Measurements from ENCODE around the gene GPATCH1. TPM values are rescaled to one million over a fixed set of nuclear protein-coding genes. Genes with fewer than 3 reads are reported as not detected.
A peak's percentile ranks its signal among the peaks of the same experiment; 100 is the strongest.

GPATCH1 gene
- total and polyA plus RNA-seq, 2 of the 8 experiments (the other 6 are each of a cell fraction or from before 2014, with no cell fraction given): 4.3 to 8.2 TPM

DNA sequence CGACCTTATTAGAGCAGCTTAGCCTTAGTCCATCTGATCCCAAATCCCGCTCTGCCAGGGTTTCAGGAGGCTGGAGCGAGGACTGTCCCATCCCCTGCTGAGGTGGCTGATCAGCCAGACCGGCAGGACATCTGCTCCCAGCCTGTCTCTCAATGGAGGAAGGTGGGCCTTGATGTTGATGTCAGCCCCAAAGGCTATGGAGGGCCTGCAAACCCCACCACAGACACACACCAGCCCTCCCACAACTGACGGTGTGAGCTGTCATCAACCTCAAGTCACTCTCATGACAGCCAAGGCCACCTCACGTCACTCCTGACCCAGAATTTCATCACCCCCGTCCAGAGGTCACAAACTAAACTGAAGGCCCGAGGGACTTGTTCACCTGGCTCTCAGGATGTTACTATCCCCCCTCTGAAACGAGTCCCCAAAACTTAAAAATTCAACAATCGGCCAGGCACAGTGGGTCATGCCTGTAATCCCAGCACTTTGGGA lies 41.8 kb upstream of the GPATCH1 start:
- H3K18ac ChIP-seq (ENCODE audit: extremely low read depth, low read length): no peak overlapping the region
- H3K56ac ChIP-seq (replicated peaks; ENCODE audit: insufficient read length, low read depth, low read length): no peak overlapping the region
- no peak overlapping the region for H2BK20ac ChIP-seq (ENCODE audit: low read length)
- H4K8ac ChIP-seq (ENCODE audit: extremely low read depth, insufficient read depth, low read length): no peak overlapping the region
- peaks cover 0 to 7% (median 2%) of the 10 kb centered on the region in 4 experiments; a peak in 1 of 8 replicates for H3K36me3 ChIP-seq (ENCODE audit: control insufficient read depth in 2 of 4, insufficient read depth in 4 of 4, low read length in 3 of 4)
- H3K4me2 ChIP-seq (ENCODE audit: insufficient read depth in 1 of 2, low read depth in 2 of 2, low read length in 2 of 2): no peak overlapping the region
- H2BK12ac ChIP-seq (ENCODE audit: low read depth, low read length): peak overlapping the region; percentile 71; the same call in 1 of the 2 replicates
- H4K91ac ChIP-seq (replicated peaks; ENCODE audit: insufficient read length, low read length): no peak overlapping the region
- FAIRE-seq (no peak), DNase-seq (ENCODE audit: low read depth in 1 of 2, low spot score in 2 of 2) (no peak)
- 88% methylated on average over 10 of the region's 10 CpGs; no CpG with 5 or more reads in 1 of the 2 experiments for WGBS, 2 experiments (ENCODE audit: extremely low coverage in 1 of 2, insufficient coverage in 1 of 2, insufficient read length in 1 of 2, insufficient replicate concordance in 2 of 2, low coverage in 1 of 2, low lambda C conversion rate in 2 of 2, missing lambda C conversion rate in 1 of 2)
- H3K4me1 ChIP-seq (replicated peaks in 1 of 4; ENCODE audit: control insufficient read depth in 3 of 4, insufficient read depth in 4 of 4, low read length in 3 of 4): peaks cover 0 to 6% (median 1%) of the 10 kb centered on the region in 4 experiments; a peak in 2 of 7 replicates
- H3K14ac ChIP-seq (ENCODE audit: insufficient read length): no peak overlapping the region
- H4K5ac ChIP-seq (ENCODE audit: insufficient read length, low read depth, low read length): no peak overlapping the region
- POLR2A ChIA-PET (ENCODE audit: partially characterized antibody): no interaction called here
- H4K20me1 ChIP-seq (replicated peaks in 1 of 2; ENCODE audit: control insufficient read depth in 1 of 2, insufficient read depth in 2 of 2, low read length in 2 of 2): peaks cover 0 to 2% of the 10 kb centered on the region in 2 experiments
- no peak overlapping the region for H2AK5ac ChIP-seq (ENCODE audit: low read depth, low read length)
- no peak overlapping the region for H2BK15ac ChIP-seq (ENCODE audit: low read length)
- H3K23me2 ChIP-seq (ENCODE audit: low read depth, low read length): 0 out of 2 replicates have a peak, but pooled peaks cover 1% of the 10 kb centered on the region
- peak overlapping the region in 1 of 4 experiments; percentile 18; a peak in 1 of 7 replicates for H3K9ac ChIP-seq (replicated peaks in 1 of 4; ENCODE audit: extremely low read depth in 1 of 4, low read depth in 3 of 4, low read length in 3 of 4)
- H3K27me3 ChIP-seq (replicated peaks in 1 of 4; ENCODE audit: control insufficient read depth in 3 of 4, extremely low read depth in 1 of 4, insufficient read depth in 3 of 4, low read length in 3 of 4): no peaks in the 10 kb centered on the region
- H3K4me3 ChIP-seq (ENCODE audit: extremely low read depth in 1 of 4, insufficient read depth in 2 of 4, low read depth in 3 of 4, low read length in 4 of 4): no peak overlapping the region
- H2AFZ ChIP-seq (ENCODE audit: low read length): no peak overlapping the region
- H2BK5ac ChIP-seq (ENCODE audit: low read depth, low read length): no peak overlapping the region
- no peak overlapping the region for H3K23ac ChIP-seq (ENCODE audit: insufficient read length)
- H2BK120ac ChIP-seq (replicated peaks; ENCODE audit: low read depth, low read length): no peak overlapping the region
- peaks cover 3% of the 10 kb centered on the region for H3K79me1 ChIP-seq (ENCODE audit: low read depth, low read length)
- H3K9me3 ChIP-seq (ENCODE audit: insufficient read depth in 2 of 2, low read depth in 1 of 2, low read length in 1 of 2): peaks cover 0 to 9% of the 10 kb centered on the region in 2 experiments; a peak in 2 of 4 replicates
- H3K79me2 ChIP-seq (ENCODE audit: control insufficient read depth in 1 of 2, insufficient read depth in 2 of 2, low read length in 2 of 2): peaks cover 0 to 54% of the 10 kb centered on the region in 2 experiments; a peak in 3 of 4 replicates
- CTCF ChIA-PET (ENCODE audit: partially characterized antibody): interaction anchor here (0.6 to 1.7 kb wide), 6 partner anchors 12 to 145 kb away, joined by 3 to 6 read pairs (median 4); partner anchors contain the start of gene RHPN2
- H3K27ac ChIP-seq (ENCODE audit: low read depth, low read length): no peak overlapping the region
- no peak overlapping the region for H3K4ac ChIP-seq (replicated peaks; ENCODE audit: insufficient read length, low read depth, low read length)
- no peak for TF ChIP-seq CHD2 (IDR thresholded peaks at IDR 0.05; ENCODE audit: low read length)
- TF ChIP-seq BCL11A (IDR thresholded peaks at IDR 0.05; ENCODE audit: low read depth in 2 of 2, low read length in 2 of 2): no peak
- no peak for TF ChIP-seq SIN3A (conservative IDR thresholded peaks at IDR 0.05 in 1 of 2, IDR thresholded peaks at IDR 0.05 in 1 of 2; ENCODE audit: low read depth in 1 of 2, low read length in 2 of 2)
- TF ChIP-seq NRF1 (IDR thresholded peaks at IDR 0.05; ENCODE audit: low read depth, low read length): no peak
- no peak for TF ChIP-seq POLR2A (IDR thresholded peaks at IDR 0.05; ENCODE audit: control extremely low read depth in 1 of 2, low read depth in 2 of 2, low read length in 2 of 2)
- TF ChIP-seq HDAC6 (IDR thresholded peaks at IDR 0.05; ENCODE audit: low read depth, low read length): no peak
- TF ChIP-seq BRCA1 (IDR thresholded peaks at IDR 0.05; ENCODE audit: low read depth, low read length): no peak
- TF ChIP-seq RBBP5 (IDR thresholded peaks at IDR 0.05; ENCODE audit: borderline replicate concordance, low read depth, low read length): no peak
- no peak for TF ChIP-seq EZH2 (IDR thresholded peaks at IDR 0.05; ENCODE audit: low read depth, low read length, severe bottlenecking)
- TF ChIP-seq RAD21 (IDR thresholded peaks at IDR 0.05 in 1 of 2, conservative IDR thresholded peaks at IDR 0.05 in 1 of 2; ENCODE audit: low read depth in 2 of 2, low read length in 2 of 2): no peak
- TF ChIP-seq RXRA (IDR thresholded peaks at IDR 0.05; ENCODE audit: insufficient read depth, low read depth, low read length): no peak
- no peak for TF ChIP-seq JUN (IDR thresholded peaks at IDR 0.05; ENCODE audit: low read depth, low read length)
- no peak for TF ChIP-seq SIRT6 (IDR thresholded peaks at IDR 0.05; ENCODE audit: low read length)
- TF ChIP-seq POU5F1 (IDR thresholded peaks at IDR 0.05; ENCODE audit: low read depth, low read length): no peak
